ENCODE measurements around the gene ASIC4. TPM values are rescaled to one million over a fixed set of nuclear protein-coding genes. Genes with fewer than 3 reads are reported as not detected.
A peak's percentile ranks its signal among the peaks of the same experiment; 100 is the strongest.

The ASIC4 gene
- total and polyA plus RNA-seq, 8 donors, result 0.04 to 0.38 (median 0.18) TPM; not detected in 4

- DNase-seq (peak in 4 of 6 donors; percentile 29 to 78 (median 52)), FAIRE-seq (no peak), ATAC-seq (peak; percentile 41 to 77 (median 66))
- Histone ChIP-seq H3K9me3 (no peaks in the 10 kb centered on the region), H3K36me3 (no peaks in the 10 kb centered on the region), H3K27me3 (peaks cover 0 to 35% (median 0%) of the 10 kb centered on the region in 4 donors), H3K4me1 (no peaks in the 10 kb centered on the region), H3K27ac (no peak overlapping the region), H3K4me3 (no peak overlapping the region)
- intact Hi-C loops (cut with DNase I), result loop anchor here in 2 of 3 donors (5.0 kb wide), 2 partner anchors 50 to 120 kb away; no protein-coding TSS in a partner anchor
- 13 to 15% methylated on average over 6 of the region's 6 CpGs for WGBS, 2 donors
- TF ChIP-seq CTCF (IDR thresholded peaks at IDR 0.05), result no peak
These were observed 12.8 kb downstream of the ASIC4 start for GRCh38 chr2:219527076-219527394.

- ATAC-seq (no peak), FAIRE-seq (no peak)
These were observed 13.2 kb downstream of the ASIC4 start for GRCh38 chr2:219527472-219527871.

GRCh38 chr2:219530048-219530963 lies 16.0 kb downstream of the ASIC4 start:
- H3K36me3 ChIP-seq, result no peaks in the 10 kb centered on the region
- peaks cover 0 to 17% (median 0%) of the 10 kb centered on the region in 4 donors for H3K27me3 ChIP-seq
- ATAC-seq, result peak; percentile 94 to 98 (median 95)
- no peak for FAIRE-seq
- intact Hi-C loops (cut with DNase I), result loop anchor here in 2 of 3 donors (5.0 to 10.0 kb wide), 3 partner anchors 63 to 114 kb away; no protein-coding TSS in a partner anchor
- peak; percentile 77 to 97 (median 89) for DNase-seq
- TF ChIP-seq CTCF (IDR thresholded peaks at IDR 0.05), result peak; percentile 93 to 99 (median 95)
- 13 to 18% methylated on average over 20 to 21 of the region's 21 CpGs for WGBS, 2 donors
- no peaks in the 10 kb centered on the region for H3K9me3 ChIP-seq
- H3K27ac ChIP-seq, result no peak overlapping the region
- no peaks in the 10 kb centered on the region for H3K4me1 ChIP-seq
- no peak overlapping the region for H3K4me3 ChIP-seq

More at GRCh38 chr2:219527472-219527871, 13.2 kb downstream of the ASIC4 start:
- no peak for TF ChIP-seq CTCF (IDR thresholded peaks at IDR 0.05)
- Histone ChIP-seq H3K4me1 (no peaks in the 10 kb centered on the region), H3K27me3 (peaks cover 0 to 35% (median 0%) of the 10 kb centered on the region in 4 donors), H3K9me3 (no peaks in the 10 kb centered on the region), H3K4me3 (no peak overlapping the region), H3K27ac (no peak overlapping the region), H3K36me3 (no peaks in the 10 kb centered on the region)
- 27 to 44% methylated on average over 5 of the region's 5 CpGs for WGBS, 2 donors
- intact Hi-C loops (cut with DNase I), result loop anchor here in 2 of 3 donors (5.0 kb wide), 2 partner anchors 50 to 120 kb away; no protein-coding TSS in a partner anchor
- no peak for DNase-seq

- Histone ChIP-seq H3K4me1 (no peaks in the 10 kb centered on the region), H3K36me3 (no peaks in the 10 kb centered on the region), H3K4me3 (no peak overlapping the region), H3K27ac (no peak overlapping the region), H3K9me3 (no peaks in the 10 kb centered on the region), H3K27me3 (peaks cover 0 to 17% (median 0%) of the 10 kb centered on the region in 4 donors)
- intact Hi-C loops (cut with DNase I), result loop anchor here in 2 of 3 donors (5.0 to 10.0 kb wide), 3 partner anchors 65 to 113 kb away; no protein-coding TSS in a partner anchor
- FAIRE-seq (no peak), ATAC-seq (no peak), DNase-seq (no peak)
- no peak for TF ChIP-seq CTCF (IDR thresholded peaks at IDR 0.05)
- WGBS, 2 donors, result 58 to 61% methylated on average over 20 of the region's 20 CpGs
These were observed 17.5 kb downstream of the ASIC4 start for GRCh38 chr2:219531639-219532377.

All from pancreas (tissue), 10 donors.